ENCODE data around the gene RNF10. TPM values are rescaled to one million over a fixed set of nuclear protein-coding genes. Genes with fewer than 3 reads are reported as not detected.

RNF10 gene
- total RNA-seq, 1 experiment from 2014 or later = 153 TPM

GRCh38 chr12:120490833-120491512 lies 43.2 kb upstream of the RNF10 start:
- Histone ChIP-seq H4K91ac (ENCODE audit: insufficient read length, low read depth, low read length) (no peak overlapping the region), H3K23ac (ENCODE audit: insufficient read length, low read depth, low read length) (no peak overlapping the region), H2BK15ac (ENCODE audit: low read depth, low read length) (no peak overlapping the region), H3K23me2 (ENCODE audit: insufficient read length, low read depth, low read length, poor library complexity, severe bottlenecking) (peaks cover 7% of the 10 kb centered on the region), H3K9me3 (ENCODE audit: control insufficient read depth, low read depth, low read length) (no peaks in the 10 kb centered on the region), H3K4me2 (ENCODE audit: insufficient read depth, insufficient read length, low read length) (no peak overlapping the region), H3K18ac (ENCODE audit: insufficient read length, low read depth, low read length) (no peak overlapping the region), H3T11ph (ENCODE audit: low read length) (no peak overlapping the region), H3K14ac (ENCODE audit: insufficient read depth, low read length) (no peak overlapping the region), H3K79me2 (ENCODE audit: insufficient read depth, low read length) (no peaks in the 10 kb centered on the region), H2AFZ (ENCODE audit: low read length) (no peak overlapping the region), H2BK12ac (ENCODE audit: insufficient read length, low read depth, low read length) (no peak overlapping the region), H4K5ac (ENCODE audit: insufficient read length, low read depth, low read length) (no peak overlapping the region), H3K27ac (ENCODE audit: insufficient read length, low read depth, low read length) (no peak overlapping the region), H3K56ac (ENCODE audit: insufficient read length, low read depth, low read length) (no peak overlapping the region), H4K8ac (replicated peaks; ENCODE audit: insufficient read length, low read depth, low read length) (no peak overlapping the region), H4K20me1 (ENCODE audit: control insufficient read depth, insufficient read depth, insufficient read length) (no peaks in the 10 kb centered on the region), H3K9ac (ENCODE audit: extremely low read depth, insufficient read length, low read length) (no peak overlapping the region), H3K79me1 (ENCODE audit: insufficient read depth, low read depth, low read length, poor library complexity, severe bottlenecking) (no peaks in the 10 kb centered on the region), H3K4me1 (ENCODE audit: insufficient read depth, low read length) (no peaks in the 10 kb centered on the region), H2BK120ac (ENCODE audit: low read depth, low read length, poor library complexity, severe bottlenecking) (no peak overlapping the region), H2BK5ac (ENCODE audit: insufficient read length, low read length) (no peak overlapping the region), H3K27me3 (ENCODE audit: insufficient read depth, low read length) (no peaks in the 10 kb centered on the region), H2BK20ac (ENCODE audit: low read depth, low read length, poor library complexity, severe bottlenecking) (no peak overlapping the region), H3K4ac (ENCODE audit: low read depth, low read length) (no peak overlapping the region), H2AK5ac (ENCODE audit: insufficient read length, low read length) (no peak overlapping the region)
- Mint-ChIP-seq H3K36me3 (ENCODE audit: insufficient read depth in 1 of 3, low read depth in 3 of 3) (peaks cover 0 to 11% (median 6%) of the 10 kb centered on the region in 3 experiments; a peak in 5 of 7 replicates), H3K9me3 (no peaks in the 10 kb centered on the region), H3K4me3 (no peak overlapping the region), H3K27ac (peak overlapping the region in 2 of 3 experiments; percentile 21 to 91; a peak in 2 of 7 replicates), H3K4me1 (peaks cover 9 to 10% of the 10 kb centered on the region in 2 experiments), H3K27me3 (ENCODE audit: low read depth) (no peaks in the 10 kb centered on the region)
- DNase-seq = no peak
- TF ChIP-seq, protein P1, sequence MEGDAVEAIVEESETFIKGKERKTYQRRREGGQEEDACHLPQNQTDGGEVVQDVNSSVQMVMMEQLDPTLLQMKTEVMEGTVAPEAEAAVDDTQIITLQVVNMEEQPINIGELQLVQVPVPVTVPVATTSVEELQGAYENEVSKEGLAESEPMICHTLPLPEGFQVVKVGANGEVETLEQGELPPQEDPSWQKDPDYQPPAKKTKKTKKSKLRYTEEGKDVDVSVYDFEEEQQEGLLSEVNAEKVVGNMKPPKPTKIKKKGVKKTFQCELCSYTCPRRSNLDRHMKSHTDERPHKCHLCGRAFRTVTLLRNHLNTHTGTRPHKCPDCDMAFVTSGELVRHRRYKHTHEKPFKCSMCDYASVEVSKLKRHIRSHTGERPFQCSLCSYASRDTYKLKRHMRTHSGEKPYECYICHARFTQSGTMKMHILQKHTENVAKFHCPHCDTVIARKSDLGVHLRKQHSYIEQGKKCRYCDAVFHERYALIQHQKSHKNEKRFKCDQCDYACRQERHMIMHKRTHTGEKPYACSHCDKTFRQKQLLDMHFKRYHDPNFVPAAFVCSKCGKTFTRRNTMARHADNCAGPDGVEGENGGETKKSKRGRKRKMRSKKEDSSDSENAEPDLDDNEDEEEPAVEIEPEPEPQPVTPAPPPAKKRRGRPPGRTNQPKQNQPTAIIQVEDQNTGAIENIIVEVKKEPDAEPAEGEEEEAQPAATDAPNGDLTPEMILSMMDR (conservative IDR thresholded peaks at IDR 0.05) = no peak
- WGBS (ENCODE audit: extremely low coverage, insufficient read length, low lambda C conversion rate) = no CpG with 5 or more reads among the region's 2 CpGs

Measured in H9 (cell line).